Kidney epithelial cell (primary cell): ENCODE data around the gene DSCAM. TPM values are rescaled to one million over a fixed set of nuclear protein-coding genes. Genes with fewer than 3 reads are reported as not detected.

Source experiments
- DNase-seq: peaks from one replicate; pipeline ENCODE4 v3.0.0-alpha.2; 2010; ENCODE audit warnings: low read depth
- H3K27me3 ChIP-seq: 2 replicates; pipeline ENCODE4 v1.6.0; 2011; ENCODE audit warnings: low read length; ENCODE audit not compliant: control insufficient read depth, insufficient read depth
- H3K36me3 ChIP-seq: 2 replicates; pipeline ENCODE4 v1.5.1; 2011; ENCODE audit warnings: low read length; ENCODE audit not compliant: control insufficient read depth, insufficient read depth
- H3K4me3 ChIP-seq: 2 replicates; pipeline ENCODE4 v1.5.1; 2011; ENCODE audit warnings: low read depth, mild to moderate bottlenecking, control low read depth, low read length
- CTCF ChIP-seq: IDR thresholded peaks from 2 replicates; pipeline ENCODE4 v1.5.1; 2011; ENCODE audit warnings: mild to moderate bottlenecking, moderate library complexity, low read length, control low read depth, inconsistent platforms; ENCODE audit not compliant: insufficient read depth, poor library complexity, severe bottlenecking
- total RNA-seq: library from RNA; depleted of rRNA; stranded (reverse); fragments of >200 nt; gene quantifications from 2 replicates; pipeline ENCODE4 v1.2.3, GENCODE V29; 2015

The DSCAM gene
- total RNA-seq, 1 donor from 2014 or later: 0.21 TPM

DNA sequence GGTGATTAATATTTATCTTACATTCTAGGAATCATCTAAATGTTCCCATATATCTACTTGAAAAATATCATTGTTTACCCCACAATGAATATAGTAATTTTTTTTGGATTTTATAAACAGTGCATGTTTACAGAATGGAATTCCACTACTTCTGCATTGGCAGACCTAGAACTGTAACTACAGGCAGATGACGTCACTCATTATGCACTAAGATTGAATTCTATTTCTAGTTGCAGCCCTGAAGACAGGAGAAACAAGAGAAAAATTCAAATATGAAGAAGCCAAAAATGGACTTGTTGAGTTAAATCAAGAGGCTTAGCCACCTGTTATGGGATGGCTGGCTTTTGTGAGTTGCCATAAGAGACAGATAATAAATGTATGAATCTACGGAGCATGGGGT is 615.0 kb downstream of the DSCAM start:
- TF ChIP-seq CTCF: no peak
- H3K27me3 ChIP-seq: no peaks in the 10 kb centered on the region
- no peaks in the 10 kb centered on the region for H3K36me3 ChIP-seq
- no peak for DNase-seq
- H3K4me3 ChIP-seq: no peak overlapping the region

DNA sequence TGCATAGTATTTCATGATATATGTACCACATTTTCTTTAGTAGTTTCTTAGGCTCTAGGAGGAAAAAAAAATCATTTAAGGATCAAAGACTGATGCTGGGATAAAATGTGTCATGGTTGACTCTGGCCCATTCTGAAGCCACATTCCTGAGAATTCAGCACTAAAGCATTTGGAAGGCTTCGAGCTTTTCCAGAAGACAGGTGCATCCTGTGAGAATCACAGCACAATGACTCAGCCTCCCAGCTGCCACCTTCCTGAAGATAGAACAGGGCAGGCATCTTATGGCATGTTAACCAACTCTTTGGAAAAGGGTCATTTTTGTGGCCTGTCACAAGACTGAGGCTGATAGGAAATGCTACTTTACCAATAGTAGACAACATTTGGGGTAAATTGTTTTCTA is 619.9 kb downstream of the DSCAM start:
- Histone ChIP-seq H3K36me3 (no peaks in the 10 kb centered on the region), H3K4me3 (no peak overlapping the region), H3K27me3 (no peaks in the 10 kb centered on the region)
- no peak for TF ChIP-seq CTCF
- no peak for DNase-seq

DNA sequence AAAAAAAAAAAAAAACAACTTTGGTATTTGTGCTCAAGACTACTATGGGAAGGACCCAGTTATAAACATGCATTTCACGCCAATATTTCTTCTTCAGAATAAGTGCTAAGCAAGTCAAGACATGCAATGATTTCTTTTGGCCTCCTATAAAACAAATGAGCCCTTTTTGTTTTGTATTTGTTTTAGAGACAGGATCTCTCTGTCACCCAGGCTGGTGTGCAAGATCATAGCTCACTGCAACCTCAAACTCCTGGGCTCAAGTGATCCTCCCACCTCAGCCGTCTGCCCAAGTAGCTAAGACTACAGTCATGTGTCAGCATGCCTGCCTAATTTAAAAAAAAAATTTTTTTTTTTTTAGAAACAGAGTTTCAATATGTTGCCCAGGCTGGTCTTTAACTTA is 631.0 kb downstream of the DSCAM start:
- no peaks in the 10 kb centered on the region for H3K27me3 ChIP-seq
- no peak for DNase-seq
- TF ChIP-seq CTCF: no peak
- H3K4me3 ChIP-seq: no peak overlapping the region
- no peaks in the 10 kb centered on the region for H3K36me3 ChIP-seq

DNA sequence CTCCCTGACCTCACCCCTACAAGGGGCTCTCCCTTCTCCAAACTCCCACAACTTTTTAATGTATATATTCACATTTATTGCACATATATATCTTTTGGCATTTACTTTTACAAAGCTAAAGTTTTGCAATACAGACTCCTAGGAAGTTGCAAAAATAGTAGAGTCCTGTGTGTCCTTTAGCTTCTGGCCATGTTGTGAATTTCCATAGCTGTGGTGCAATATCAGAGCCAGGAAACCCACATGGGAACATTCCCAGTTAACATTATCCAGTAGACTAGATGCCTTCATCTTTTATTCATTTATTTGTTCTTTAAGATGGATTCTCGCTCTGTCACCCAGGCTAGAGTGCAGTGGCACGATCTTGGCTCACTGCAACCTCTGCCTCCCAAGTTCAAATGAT is 636.7 kb downstream of the DSCAM start:
- no peak for TF ChIP-seq CTCF
- no peak overlapping the region for H3K4me3 ChIP-seq
- no peak for DNase-seq

DNA sequence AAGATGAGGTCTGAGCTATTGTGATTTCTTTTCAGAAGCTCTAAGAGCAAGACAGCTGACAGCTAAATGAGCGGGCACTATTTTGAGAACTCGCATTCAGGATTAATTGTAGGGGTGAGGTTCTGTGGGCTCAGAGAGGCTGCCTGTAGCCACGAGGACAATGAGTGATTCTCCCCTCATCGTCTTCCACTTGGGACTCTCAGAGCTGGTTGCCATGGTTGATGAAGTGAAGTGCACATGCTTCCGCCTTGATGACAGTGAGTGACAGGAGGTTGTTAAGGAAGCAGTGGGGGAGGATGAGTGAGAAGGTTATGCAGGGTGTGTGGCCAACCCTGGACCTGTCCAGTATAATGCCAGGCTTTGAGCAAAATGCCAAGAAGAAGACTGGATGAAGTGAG is 638.0 kb downstream of the DSCAM start:
- Histone ChIP-seq H3K36me3 (no peaks in the 10 kb centered on the region), H3K27me3 (no peaks in the 10 kb centered on the region), H3K4me3 (no peak overlapping the region)
- no peak for DNase-seq
- no peak for TF ChIP-seq CTCF

More for the DNA sequence above, 636.7 kb downstream of the DSCAM start:
- Histone ChIP-seq H3K36me3 (no peaks in the 10 kb centered on the region), H3K27me3 (no peaks in the 10 kb centered on the region)

DNA sequence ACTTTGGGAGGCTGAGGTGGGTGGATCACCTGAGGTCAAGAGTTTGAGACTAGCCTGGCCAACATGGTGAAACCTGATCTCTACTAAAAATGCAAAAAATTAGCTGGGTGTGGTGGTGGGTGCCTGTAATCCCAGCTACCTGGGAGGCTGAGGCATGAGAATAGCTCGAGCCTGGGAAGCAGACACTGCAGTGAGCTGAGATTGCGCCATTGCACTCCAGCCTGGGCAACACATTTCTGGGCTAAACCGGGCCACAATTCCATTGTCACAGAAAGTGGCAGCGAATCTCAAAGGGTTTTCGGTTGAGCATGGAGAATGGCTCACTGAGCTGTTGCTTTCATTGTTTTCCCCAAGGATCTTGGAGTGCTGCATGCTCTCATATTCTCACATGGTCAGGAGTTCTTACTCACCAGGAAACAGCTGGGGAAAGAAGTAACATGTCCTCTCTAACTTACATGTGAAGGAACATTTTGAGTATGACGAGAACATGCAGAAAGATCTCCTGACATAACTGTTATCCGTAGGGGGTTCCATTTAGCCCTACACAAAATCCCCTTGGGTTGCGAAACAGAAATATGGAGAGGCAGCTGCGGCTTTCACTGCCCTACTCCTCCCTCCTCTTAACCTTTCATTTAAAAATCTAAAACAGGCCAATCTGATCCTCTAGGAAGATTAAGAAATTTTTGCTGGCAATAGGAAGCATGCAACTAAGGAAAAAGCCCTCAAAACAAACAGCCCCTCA is 638.6 kb downstream of the DSCAM start:
- TF ChIP-seq CTCF: no peak
- H3K36me3 ChIP-seq: no peaks in the 10 kb centered on the region
- H3K4me3 ChIP-seq: no peak overlapping the region
- no peaks in the 10 kb centered on the region for H3K27me3 ChIP-seq
- no peak for DNase-seq
